HG03060 (cell line): ENCODE results near the gene TPBGL.

Experiments
- ATAC-seq: cut with Tn5 transposase; IDR thresholded peaks from one replicate; pipeline ENCODE4 v1.9.1; 2021; ENCODE audit warnings: low read depth, moderate number of reproducible peaks; ENCODE audit not compliant: unreplicated experiment

TPBGL gene

GRCh38 chr11:75244052-75244814, 3.7 kb downstream of the TPBGL start:
- ATAC-seq, result no peak

GRCh38 chr11:75245356-75246005, 4.9 kb downstream of the TPBGL start:
- no peak for ATAC-seq

- ATAC-seq, result no peak
These were observed 5.6 kb downstream of the TPBGL start for GRCh38 chr11:75246006-75246670.

GRCh38 chr11:75246671-75247350, 6.2 kb downstream of the TPBGL start:
- no peak for ATAC-seq

GRCh38 chr11:75248924-75249256, 8.3 kb downstream of the TPBGL start:
- ATAC-seq, result no peak

- ATAC-seq, result no peak
These were observed 9.1 kb downstream of the TPBGL start for GRCh38 chr11:75249704-75250103.

GRCh38 chr11:75254326-75254725, 13.8 kb downstream of the TPBGL start:
- ATAC-seq, result no peak

GRCh38 chr11:75260396-75261170, 20.0 kb downstream of the TPBGL start:
- no peak for ATAC-seq

- ATAC-seq, result no peak
These were observed 21.4 kb downstream of the TPBGL start for GRCh38 chr11:75261902-75262361.

GRCh38 chr11:75262436-75262835, 21.9 kb downstream of the TPBGL start:
- no peak for ATAC-seq

GRCh38 chr11:75262961-75263852, 22.6 kb downstream of the TPBGL start:
- no peak for ATAC-seq

- ATAC-seq, result no peak
These were observed 23.4 kb downstream of the TPBGL start for GRCh38 chr11:75263944-75264349.

- ATAC-seq, result no peak
These were observed 23.8 kb downstream of the TPBGL start for GRCh38 chr11:75264356-75264755.

GRCh38 chr11:75264971-75265370, 24.4 kb downstream of the TPBGL start:
- ATAC-seq, result no peak

GRCh38 chr11:75265851-75266531, 25.4 kb downstream of the TPBGL start:
- ATAC-seq, result no peak

- no peak for ATAC-seq
These were observed 26.8 kb downstream of the TPBGL start for GRCh38 chr11:75267171-75267970.

GRCh38 chr11:75268626-75269366, 28.2 kb downstream of the TPBGL start:
- no peak for ATAC-seq

- ATAC-seq, result no peak
These were observed 28.7 kb downstream of the TPBGL start for GRCh38 chr11:75269367-75269660.
